ENCODE data around the gene ACSL4.
"Not testable (repeated sequence)": the region's sequence is repeated elsewhere in the genome, so short reads cannot be mapped to it uniquely, and the experiment has no call there.

The ACSL4 gene

DNA sequence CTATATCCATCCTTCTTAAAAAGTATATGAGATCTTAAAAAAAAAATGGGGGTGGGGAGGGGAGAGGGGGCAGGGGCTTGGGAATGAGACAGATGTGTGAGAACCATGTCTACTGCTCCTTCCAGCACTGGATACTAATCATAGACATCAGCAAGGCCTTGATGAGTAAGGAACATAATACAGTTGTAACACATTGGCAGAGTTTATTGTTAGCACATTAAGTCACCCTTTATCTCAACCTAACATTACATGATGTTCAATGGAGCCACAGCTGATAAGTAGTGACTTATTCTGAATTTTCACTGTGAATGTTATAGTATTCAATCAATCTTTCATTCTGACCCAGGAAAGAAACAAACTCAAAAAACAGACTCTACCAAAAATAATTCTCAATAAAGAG lies 60.8 kb downstream of the ACSL4 start:
- DNase-seq (ENCODE audit: low read depth in 2 of 2), result no peak

- DNase-seq (ENCODE audit: low read depth in 2 of 2), result not testable (repeated sequence)
These were observed 61.9 kb downstream of the ACSL4 start for GRCh38 chrX:109671170-109671569.

- no peak for DNase-seq (ENCODE audit: low read depth in 2 of 2)
These were observed 65.1 kb downstream of the ACSL4 start for GRCh38 chrX:109667986-109668385.

- no peak for DNase-seq (ENCODE audit: low read depth in 2 of 2)
These were observed 72.5 kb downstream of the ACSL4 start for GRCh38 chrX:109660435-109661143.

GRCh38 chrX:109658391-109658790 lies 74.7 kb downstream of the ACSL4 start:
- DNase-seq (ENCODE audit: low read depth in 2 of 2), result no peak

DNA sequence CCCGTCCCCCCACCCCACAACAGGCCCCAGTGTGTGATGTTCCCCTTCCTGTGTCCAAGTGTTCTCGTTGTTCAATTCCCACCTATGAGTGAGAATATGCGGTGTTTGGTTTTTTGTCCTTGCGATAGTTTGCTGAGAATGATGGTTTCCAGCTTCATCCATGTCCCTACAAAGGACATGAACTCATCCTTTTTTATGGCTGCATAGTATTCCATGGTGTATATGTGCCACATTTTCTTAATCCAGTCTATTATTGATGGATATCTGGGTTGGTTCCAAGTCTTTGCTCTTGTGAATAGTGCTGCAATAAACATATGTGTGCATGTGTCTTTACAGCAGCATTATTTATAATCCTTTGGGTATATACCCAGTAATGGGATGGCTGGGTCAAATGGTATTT lies 75.7 kb downstream of the ACSL4 start:
- not testable (repeated sequence) for DNase-seq (ENCODE audit: low read depth in 2 of 2)

- DNase-seq (ENCODE audit: low read depth in 2 of 2), result no peak
These were observed 76.3 kb downstream of the ACSL4 start for GRCh38 chrX:109656774-109657173.

DNA sequence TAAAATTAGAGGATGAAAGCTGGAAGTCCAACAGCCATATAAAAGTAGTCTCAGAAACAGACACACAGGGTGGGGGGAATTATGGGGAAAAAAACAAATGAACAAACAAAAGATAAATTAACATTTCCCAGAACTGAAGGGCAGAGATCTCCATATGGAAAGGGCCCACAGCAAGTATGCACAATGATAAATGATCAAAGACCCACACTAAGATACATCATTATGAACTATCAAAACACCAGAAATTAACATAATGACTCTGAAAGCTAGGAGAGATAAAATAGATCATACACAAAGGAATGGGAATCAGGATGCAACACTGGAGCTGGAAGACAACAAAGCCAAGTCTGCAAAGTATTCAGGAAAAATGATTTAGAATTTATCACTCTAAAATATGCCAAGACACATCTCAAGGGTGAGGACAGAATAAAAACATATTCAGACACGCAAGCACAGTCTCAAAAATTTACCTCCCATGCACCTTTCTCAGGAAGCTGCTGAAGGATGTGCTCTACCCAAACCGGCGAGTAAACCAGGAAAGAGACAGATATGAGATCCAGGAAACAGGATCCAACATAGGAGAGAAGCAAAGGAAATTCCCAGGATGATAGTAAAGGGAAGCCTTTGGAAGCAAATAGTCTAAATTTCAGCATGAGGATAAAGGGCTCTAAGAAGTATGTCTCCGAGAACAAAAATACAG lies 77.4 kb downstream of the ACSL4 start:
- no peak for DNase-seq (ENCODE audit: low read depth in 2 of 2)

DNA sequence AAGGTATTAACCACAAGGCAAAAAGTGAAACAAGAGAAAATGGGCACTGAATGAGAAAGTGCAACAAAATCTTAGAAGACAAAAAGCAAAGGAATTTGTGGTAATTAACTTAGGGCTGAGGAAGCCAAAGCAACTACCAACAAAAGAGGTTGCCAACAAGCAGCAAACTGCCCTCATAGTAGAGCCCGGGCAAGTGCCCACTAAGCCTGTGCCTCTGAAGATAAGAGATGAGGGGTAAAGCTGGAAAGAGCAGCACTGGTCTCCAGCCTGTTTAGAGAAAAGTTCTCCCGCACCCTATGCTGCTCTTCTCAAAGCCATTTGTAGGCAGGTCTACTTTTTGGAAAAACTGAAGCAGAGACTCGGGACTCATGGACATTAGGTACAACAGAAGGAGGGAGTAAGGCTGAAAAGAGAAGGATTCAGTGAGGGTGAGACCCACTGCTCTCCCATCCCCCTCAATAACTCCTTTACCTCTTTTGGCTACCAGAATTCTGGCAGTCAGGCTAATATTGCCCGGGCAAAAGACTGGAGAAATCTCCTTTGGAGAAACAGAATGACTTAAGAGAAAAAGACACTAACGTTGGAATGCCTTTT lies 78.4 kb downstream of the ACSL4 start:
- DNase-seq (ENCODE audit: low read depth in 2 of 2), result no peak

- not testable (repeated sequence) for DNase-seq (ENCODE audit: low read depth in 2 of 2)
These were observed 88.4 kb downstream of the ACSL4 start for GRCh38 chrX:109644671-109645070.

DNA sequence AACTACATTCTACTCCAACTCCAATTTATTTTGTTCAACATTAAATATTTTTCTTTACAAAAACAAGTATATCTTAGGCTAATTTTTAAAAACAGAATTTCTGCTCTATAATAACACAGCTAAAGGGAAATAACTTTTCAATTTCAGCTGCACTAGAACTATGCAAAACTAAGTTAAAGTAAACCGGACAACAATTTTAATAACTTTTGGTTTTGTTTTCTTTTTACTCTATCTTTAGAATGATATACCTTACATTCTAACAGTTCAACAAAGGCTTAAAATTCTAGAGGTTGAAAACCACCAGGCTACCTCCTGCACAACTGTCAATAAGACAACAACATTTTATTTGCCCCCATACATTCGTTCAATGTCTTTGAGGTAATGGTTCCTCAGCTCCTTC lies 89.4 kb downstream of the ACSL4 start:
- DNase-seq (ENCODE audit: low read depth in 2 of 2), result no peak

GRCh38 chrX:109638158-109638557 lies 94.9 kb downstream of the ACSL4 start:
- DNase-seq (ENCODE audit: low read depth in 2 of 2), result no peak

DNA sequence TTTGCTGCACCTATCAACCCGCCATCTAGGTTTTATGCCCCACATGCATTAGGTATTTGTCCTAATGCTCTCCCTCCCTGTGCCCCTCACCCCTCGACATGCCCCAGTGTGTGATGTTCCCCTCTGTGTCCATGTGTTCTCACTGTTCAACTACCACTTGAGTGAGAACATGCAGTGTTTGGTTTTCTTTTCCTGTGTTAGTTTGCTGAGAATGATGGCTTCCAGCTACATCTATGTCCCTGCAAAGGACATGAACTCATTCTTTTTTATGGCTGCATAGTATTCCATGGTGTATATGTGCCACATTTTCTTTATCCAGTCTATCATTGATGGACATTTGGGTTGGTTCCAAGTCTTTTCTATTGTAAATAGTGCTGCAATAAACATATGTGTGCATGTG lies 95.6 kb downstream of the ACSL4 start:
- not testable (repeated sequence) for DNase-seq (ENCODE audit: low read depth in 2 of 2)

DNA sequence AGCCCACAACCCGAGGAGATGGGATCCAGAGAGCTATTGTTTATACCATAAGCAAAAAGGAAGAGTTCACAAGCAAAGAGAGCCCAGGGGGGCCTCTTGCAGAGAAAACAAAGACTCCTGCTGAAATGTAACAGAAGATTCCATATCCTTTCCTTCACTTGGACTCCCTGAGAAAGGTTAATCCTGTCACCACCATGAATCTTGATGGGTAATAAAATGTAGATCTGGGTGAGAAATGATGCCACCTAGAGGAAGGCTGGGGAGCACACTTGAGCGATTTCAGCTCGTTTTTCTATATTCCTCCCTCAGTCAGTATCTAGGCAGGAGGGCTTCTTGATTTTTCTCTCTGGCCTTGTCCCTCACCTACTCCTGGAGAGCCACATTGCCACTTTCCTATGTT lies 97.9 kb downstream of the ACSL4 start:
- no peak for DNase-seq (ENCODE audit: low read depth in 2 of 2)

DNA sequence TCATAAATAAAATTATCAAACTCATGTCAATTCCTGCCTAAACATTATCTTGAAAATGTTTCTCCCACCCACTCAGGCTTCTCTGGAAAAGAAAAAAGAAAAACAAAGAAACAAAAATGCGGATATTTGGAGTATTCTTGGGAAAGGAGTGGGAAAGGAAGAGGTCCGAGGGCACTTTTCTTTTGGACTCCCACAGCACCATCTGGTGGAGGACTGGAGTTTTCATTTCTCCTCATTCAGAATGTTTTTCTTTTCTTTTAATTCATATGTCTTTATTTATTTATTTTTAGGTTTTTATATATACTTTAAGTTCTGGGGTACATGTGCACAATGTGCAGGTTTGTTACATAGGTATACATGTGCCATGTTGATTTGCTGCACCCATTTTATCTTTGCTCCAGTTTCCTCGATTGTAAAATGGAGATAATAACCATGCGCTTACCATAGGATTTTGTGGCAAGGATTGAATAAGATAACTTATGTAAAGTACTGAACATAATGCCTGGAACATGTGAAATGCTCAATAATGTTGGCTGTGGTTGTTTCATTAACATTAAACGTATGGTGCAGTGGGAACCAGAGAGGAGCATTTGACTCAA lies 100.1 kb downstream of the ACSL4 start:
- no peak for DNase-seq (ENCODE audit: low read depth in 2 of 2)

DNA sequence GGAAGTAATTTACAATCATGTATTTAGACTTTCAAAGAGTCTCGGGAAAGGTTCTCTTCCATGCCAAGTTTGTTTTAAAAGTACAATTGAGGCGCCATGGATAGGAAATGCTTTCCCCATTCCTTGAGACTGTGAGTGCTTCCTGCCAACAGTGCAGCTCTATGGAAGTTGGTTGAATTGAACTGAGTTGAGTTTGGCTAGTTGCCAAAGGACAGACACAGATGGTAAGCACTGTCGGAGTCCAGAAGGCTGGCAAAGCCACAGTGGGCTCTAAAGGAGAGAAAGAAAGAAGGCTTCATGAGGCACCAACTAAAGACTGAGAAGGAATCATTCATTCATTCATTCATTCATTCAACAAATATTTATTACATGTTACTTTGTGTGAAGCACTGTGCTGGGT lies 103.7 kb downstream of the ACSL4 start:
- no peak for DNase-seq (ENCODE audit: low read depth in 2 of 2)

DNA sequence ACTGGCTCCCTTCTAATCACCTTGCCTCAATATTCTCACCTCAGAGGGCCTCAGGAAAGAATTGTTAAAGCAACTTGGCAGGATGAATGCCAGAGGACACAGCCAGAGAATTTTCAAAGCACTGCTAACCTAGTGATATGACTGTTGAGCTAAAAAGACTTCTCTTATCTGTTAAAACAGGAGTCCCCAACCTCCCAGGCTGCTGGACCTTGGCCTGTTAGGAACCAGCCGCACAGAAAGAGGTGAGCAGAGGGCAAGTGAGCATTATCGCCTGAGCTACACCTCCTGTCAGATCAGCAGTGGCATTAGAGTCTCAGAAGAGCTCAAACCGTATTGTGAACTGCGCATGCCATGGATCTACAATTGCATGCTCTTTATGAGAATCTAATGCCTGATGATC lies 106.4 kb downstream of the ACSL4 start:
- no peak for DNase-seq (ENCODE audit: low read depth in 2 of 2)

DNA sequence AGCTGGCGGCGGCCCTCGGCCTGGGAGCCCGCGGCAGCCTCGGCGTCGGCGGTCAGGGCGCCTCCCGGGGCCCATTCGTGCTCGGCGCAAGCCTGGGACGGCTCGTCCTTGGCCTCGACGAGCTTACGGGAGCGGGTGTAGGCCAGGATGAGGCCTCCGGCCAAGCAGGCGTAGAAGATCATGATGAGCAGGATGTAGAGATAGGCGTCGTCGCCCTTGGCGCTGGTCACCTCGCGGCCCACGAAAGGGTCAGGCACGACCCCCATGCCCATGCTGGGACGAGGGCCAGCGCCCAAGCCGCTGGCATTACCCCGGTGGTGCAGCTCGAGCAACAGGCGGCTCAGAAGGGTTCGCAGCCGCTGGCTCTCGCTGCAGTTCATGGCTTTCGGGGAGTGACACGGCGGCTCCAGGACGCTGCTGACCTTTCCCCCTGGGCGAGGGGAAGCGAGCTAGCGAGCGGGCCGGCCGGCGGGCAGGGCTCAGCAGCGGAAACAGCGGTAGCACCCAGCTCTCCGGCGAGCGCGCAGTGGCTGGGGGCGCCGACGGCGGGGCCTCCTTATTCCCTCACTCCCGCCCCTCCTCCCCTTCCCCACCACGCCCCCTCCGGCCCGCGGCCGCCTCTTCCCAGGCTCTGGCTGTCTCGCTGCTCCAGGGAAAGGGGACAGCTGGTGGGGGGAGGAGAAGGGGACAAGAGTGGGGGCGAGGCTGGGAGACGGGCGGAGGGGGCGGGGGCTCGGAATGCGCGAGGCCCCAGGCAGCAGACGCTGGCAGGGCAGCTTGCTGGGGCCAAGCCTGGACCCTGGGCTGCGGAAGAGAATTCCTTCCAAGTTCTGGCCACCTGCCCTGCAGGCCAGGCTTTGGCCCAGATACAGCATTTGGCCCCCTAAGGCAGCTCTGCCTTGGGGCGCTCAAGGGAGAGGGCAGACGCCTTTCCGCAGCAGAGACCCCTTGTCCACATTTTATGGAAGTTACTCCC lies 108.1 kb downstream of the ACSL4 start, which contains the start of gene KCNE5:
KCNE5 (minus strand) TSS at position 532 of the 976 bp plus-strand sequence; CDS start at position 380, 152 bp downstream.
- no peak for DNase-seq (ENCODE audit: low read depth in 2 of 2)

DNA sequence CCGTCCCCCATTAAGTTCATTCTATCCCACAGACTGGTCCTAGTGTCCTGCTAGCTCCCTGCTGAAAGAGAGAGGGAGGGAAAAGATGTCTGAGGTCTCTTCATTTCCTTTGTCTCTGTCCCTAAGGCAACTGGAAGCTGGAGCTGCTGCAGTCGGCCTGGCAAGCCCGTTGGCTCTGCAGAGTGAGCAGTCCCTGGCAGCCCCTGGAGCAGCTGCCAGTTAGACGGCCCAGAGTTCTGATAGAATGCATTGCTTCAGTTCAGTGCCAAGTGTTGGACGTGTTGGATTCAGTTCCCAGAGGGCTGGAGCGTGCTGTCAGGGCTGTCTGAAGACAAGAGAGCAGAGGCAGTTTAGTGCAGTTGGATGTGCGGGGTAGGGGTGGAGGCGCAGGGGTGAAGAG lies 109.1 kb downstream of the ACSL4 start:
- DNase-seq (ENCODE audit: low read depth in 2 of 2), result no peak

DNA sequence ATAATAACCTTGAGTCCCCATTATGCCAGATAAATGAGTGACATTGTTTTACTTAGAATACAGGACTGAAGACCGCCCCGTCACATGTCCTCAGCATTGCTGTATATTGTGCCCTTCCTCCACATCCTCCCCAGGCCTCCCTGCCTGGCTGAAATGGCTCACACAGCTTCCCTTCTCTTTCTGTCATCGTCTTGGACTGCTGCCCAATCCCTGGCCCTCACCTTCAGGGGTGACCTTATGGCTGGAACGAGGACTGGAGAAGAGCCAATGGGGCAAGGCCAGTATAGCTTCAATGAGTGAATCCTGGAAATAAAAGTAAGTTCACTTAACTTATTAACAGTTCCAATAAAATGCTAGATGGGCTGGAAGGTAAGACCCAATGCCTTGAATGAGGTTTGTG lies 110.8 kb downstream of the ACSL4 start:
- DNase-seq (ENCODE audit: low read depth in 2 of 2), result no peak

- DNase-seq (ENCODE audit: low read depth in 2 of 2), result no peak
These were observed 113.3 kb downstream of the ACSL4 start for GRCh38 chrX:109619771-109620170.
